Erythroblast (primary cell): ENCODE results near the gene NAPSA.

Source experiments
- DNase-seq, 2 experiments: peaks; one replicate each; lab custom pipeline; 2025; lab: John Stamatoyannopoulos, UW
- GATA1 ChIP-seq: IDR thresholded peaks from 2 replicates; pipeline ENCODE4 v1.6.1; 2011; ENCODE audit warnings: low read depth, mild to moderate bottlenecking, control low read depth, low read length, moderate library complexity
- POLR2A ChIP-seq: IDR thresholded peaks from 2 replicates; pipeline ENCODE4 v1.6.1; 2011; ENCODE audit warnings: mild to moderate bottlenecking, low read length

NAPSA gene

GRCh38 chr19:50315773-50316448 lies 49.5 kb downstream of the NAPSA start:
- TF ChIP-seq POLR2A (no peak), GATA1 (no peak)
- DNase-seq, result no peak

- DNase-seq, result no peak
- TF ChIP-seq GATA1 (no peak), POLR2A (no peak)
These were observed 50.4 kb downstream of the NAPSA start for GRCh38 chr19:50314724-50315708.

GRCh38 chr19:50313812-50314536 lies 51.5 kb downstream of the NAPSA start:
- DNase-seq, result no peak
- TF ChIP-seq POLR2A (no peak), GATA1 (no peak)

- no peak for TF ChIP-seq GATA1
- no peak for TF ChIP-seq POLR2A
- no peak for DNase-seq
These were observed 52.2 kb downstream of the NAPSA start for GRCh38 chr19:50312967-50313811.

GRCh38 chr19:50311723-50312635 lies 53.5 kb downstream of the NAPSA start:
- DNase-seq, result no peak
- no peak for TF ChIP-seq POLR2A
- no peak for TF ChIP-seq GATA1

GRCh38 chr19:50310759-50311465 lies 54.5 kb downstream of the NAPSA start:
- no peak for TF ChIP-seq GATA1
- no peak for TF ChIP-seq POLR2A
- DNase-seq, result no peak

- TF ChIP-seq GATA1 (no peak), POLR2A (no peak)
- no peak for DNase-seq
These were observed 55.9 kb downstream of the NAPSA start for GRCh38 chr19:50309396-50310125.

- DNase-seq, result no peak
- TF ChIP-seq POLR2A (no peak), GATA1 (no peak)
These were observed 56.4 kb downstream of the NAPSA start for GRCh38 chr19:50308991-50309390.
